DOHH2 (cell line): ENCODE data around the gene MAGI1.

Experiments used
- H3F3A ChIP-seq: fragments of 200-600 bp; sonication (generic), shearing (Covaris generic); 2 replicates; pipeline ENCODE4 v1.6.0; 2016; ENCODE audit warnings: antibody characterized with exemption, mild to moderate bottlenecking; ENCODE audit not compliant: control insufficient read depth, insufficient read depth
- H3K27ac ChIP-seq: fragments of 200-600 bp; sonication (generic); 2 replicates; pipeline ENCODE4 v1.5.1; 2014; ENCODE audit warnings: low read depth, mild to moderate bottlenecking, low read length, moderate library complexity
- H3K27me3 ChIP-seq: fragments of 200-600 bp; sonication (generic); 2 replicates; pipeline ENCODE4 v1.6.1; 2014; ENCODE audit warnings: mild to moderate bottlenecking, low read length, mixed read lengths; ENCODE audit not compliant: control insufficient read depth
- H3K36me3 ChIP-seq: fragments of 200-600 bp; sonication (generic); 2 replicates; pipeline ENCODE4 v1.6.1; 2014; ENCODE audit warnings: mild to moderate bottlenecking, low read length, moderate library complexity, mixed read lengths; ENCODE audit not compliant: control insufficient read depth
- H3K4me1 ChIP-seq: fragments of 200-600 bp; sonication (generic); 2 replicates; pipeline ENCODE4 v1.6.1; 2014; ENCODE audit warnings: mild to moderate bottlenecking, low read length, mixed read lengths; ENCODE audit not compliant: control insufficient read depth
- H3K4me2 ChIP-seq: fragments of 200-600 bp; sonication (generic); 2 replicates; pipeline ENCODE4 v1.6.0; 2014; ENCODE audit warnings: mild to moderate bottlenecking, low read length, moderate library complexity
- H3K4me3 ChIP-seq: fragments of 200-600 bp; sonication (generic); 2 replicates; pipeline ENCODE4 v1.5.1; 2014; ENCODE audit warnings: mild to moderate bottlenecking, low read length, mixed read lengths
- H3K79me2 ChIP-seq: fragments of 200-600 bp; sonication (generic); 2 replicates; pipeline ENCODE4 v1.6.1; 2014; ENCODE audit warnings: mild to moderate bottlenecking, low read length, mixed read lengths; ENCODE audit not compliant: control insufficient read depth
- H3K9me2 ChIP-seq: fragments of 200-600 bp; sonication (generic); replicated peaks from 2 replicates; pipeline ENCODE4 v1.6.1; 2014; ENCODE audit warnings: mild to moderate bottlenecking, low read length, mixed read lengths; ENCODE audit not compliant: control insufficient read depth
- H3K9me3 ChIP-seq: fragments of 200-600 bp; sonication (generic); 2 replicates; pipeline ENCODE4 v1.6.1; 2014; ENCODE audit warnings: antibody characterized with exemption, low read length, mixed read lengths; ENCODE audit not compliant: control insufficient read depth, insufficient read depth
- H4K20me1 ChIP-seq: fragments of 200-600 bp; sonication (generic); 2 replicates; pipeline ENCODE4 v1.6.0; 2014; ENCODE audit warnings: low read depth, mild to moderate bottlenecking, antibody characterized with exemption, low read length, moderate library complexity; ENCODE audit not compliant: control insufficient read depth, insufficient read depth
- CTCF ChIP-seq: fragments of 200-600 bp; sonication (generic); IDR thresholded peaks from one replicate; pipeline ENCODE4 v1.5.1; 2014; ENCODE audit warnings: antibody characterized with exemption, mild to moderate bottlenecking, low read depth, low read length; ENCODE audit not compliant: poor library complexity, severe bottlenecking
- EZH2phosphoT487 ChIP-seq: fragments of 200-600 bp; sonication (generic); IDR thresholded peaks from 2 replicates; pipeline ENCODE4 v1.6.1; 2017; ENCODE audit warnings: borderline replicate concordance, mild to moderate bottlenecking, antibody characterized with exemption, low read length, moderate library complexity, mixed read lengths

Gene MAGI1

GRCh38 chr3:65964838-65965237 is 73.9 kb downstream of the MAGI1 start:
- TF ChIP-seq EZH2phosphoT487 (no peak), CTCF (no peak)
- Histone ChIP-seq H3K27ac (no peak overlapping the region), H3K27me3 (no peaks in the 10 kb centered on the region), H3K36me3 (no peaks in the 10 kb centered on the region), H3K4me2 (no peak overlapping the region), H3K9me3 (no peaks in the 10 kb centered on the region), H3K4me3 (no peak overlapping the region), H4K20me1 (no peaks in the 10 kb centered on the region), H3F3A (no peaks in the 10 kb centered on the region), H3K9me2 (no peaks in the 10 kb centered on the region), H3K79me2 (no peaks in the 10 kb centered on the region), H3K4me1 (no peaks in the 10 kb centered on the region)

DNA sequence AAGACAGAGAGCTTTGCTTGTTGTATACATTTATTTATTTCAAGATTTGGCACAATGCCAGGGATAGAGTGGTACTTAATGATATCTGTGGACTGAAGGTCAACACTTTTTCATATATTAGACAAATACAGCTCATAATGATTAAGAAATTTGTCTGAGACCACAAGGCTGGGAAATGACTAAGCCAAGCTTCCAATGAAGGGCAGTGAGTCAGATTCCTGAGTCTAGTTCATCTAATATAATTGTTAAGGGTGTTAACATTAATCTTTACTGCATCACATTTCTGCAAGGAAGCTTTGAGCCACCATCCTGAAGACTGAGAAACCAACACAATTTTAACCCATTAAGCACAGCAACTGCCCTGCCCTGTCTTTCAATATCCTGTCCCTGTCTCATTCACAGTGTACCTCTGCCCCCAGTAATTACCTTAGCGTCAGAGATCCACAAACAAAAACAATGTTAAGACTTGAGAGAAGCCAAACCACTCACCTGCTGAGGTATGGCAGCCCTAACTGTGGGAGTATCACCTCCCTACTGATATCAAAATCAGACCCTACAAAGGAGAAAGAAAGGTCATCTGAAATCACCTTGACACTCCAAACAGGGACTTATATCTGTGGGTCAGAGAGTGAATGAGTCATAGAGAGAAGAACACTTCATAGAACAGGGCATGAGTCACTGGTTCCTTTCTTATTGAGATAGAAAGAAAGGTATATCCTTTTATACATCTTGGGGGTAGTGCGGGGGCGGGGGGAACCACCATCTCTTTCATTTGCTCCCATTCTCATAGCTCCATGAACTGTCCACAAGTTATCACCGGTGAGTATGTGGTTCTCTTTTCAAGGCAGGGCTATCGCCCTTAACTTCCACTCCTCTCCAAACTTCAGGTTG is 74.7 kb downstream of the MAGI1 start:
- H3F3A ChIP-seq = no peaks in the 10 kb centered on the region
- H3K27me3 ChIP-seq = no peaks in the 10 kb centered on the region
- no peak overlapping the region for H3K27ac ChIP-seq
- no peaks in the 10 kb centered on the region for H3K9me2 ChIP-seq
- H3K4me2 ChIP-seq = no peak overlapping the region
- no peaks in the 10 kb centered on the region for H3K79me2 ChIP-seq
- H3K4me3 ChIP-seq = no peak overlapping the region
- TF ChIP-seq EZH2phosphoT487 (no peak), CTCF (no peak)
- no peaks in the 10 kb centered on the region for H3K9me3 ChIP-seq
- no peaks in the 10 kb centered on the region for H3K36me3 ChIP-seq
- H3K4me1 ChIP-seq = no peaks in the 10 kb centered on the region
- no peaks in the 10 kb centered on the region for H4K20me1 ChIP-seq

DNA sequence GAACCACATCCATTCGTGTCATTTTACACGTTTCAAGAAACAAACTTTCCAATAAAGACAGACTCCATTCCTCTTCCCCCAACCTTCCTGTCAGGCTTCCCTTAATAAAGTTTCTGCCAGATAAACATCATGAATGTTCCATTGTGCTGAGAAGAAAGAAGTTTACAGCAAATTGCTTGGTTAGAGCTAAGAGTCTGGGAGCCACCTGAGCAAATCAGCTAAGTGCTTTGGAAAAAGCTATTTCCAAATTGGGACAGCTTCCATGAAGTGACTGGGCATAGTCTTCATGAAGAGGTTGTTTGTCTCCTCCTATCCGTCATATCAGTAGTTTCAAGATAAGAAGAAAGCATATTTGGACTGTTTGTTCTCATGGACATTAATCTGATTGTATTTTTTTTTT is 77.0 kb downstream of the MAGI1 start:
- no peaks in the 10 kb centered on the region for H3K27me3 ChIP-seq
- no peaks in the 10 kb centered on the region for H3F3A ChIP-seq
- H3K4me1 ChIP-seq = no peaks in the 10 kb centered on the region
- H3K36me3 ChIP-seq = no peaks in the 10 kb centered on the region
- H3K4me3 ChIP-seq = no peak overlapping the region
- no peaks in the 10 kb centered on the region for H3K9me2 ChIP-seq
- H4K20me1 ChIP-seq = no peaks in the 10 kb centered on the region
- H3K79me2 ChIP-seq = no peaks in the 10 kb centered on the region
- H3K9me3 ChIP-seq = no peaks in the 10 kb centered on the region
- no peak overlapping the region for H3K4me2 ChIP-seq
- TF ChIP-seq CTCF (no peak), EZH2phosphoT487 (no peak)
- no peak overlapping the region for H3K27ac ChIP-seq
